HepG2 (cell line): ENCODE data around the gene CARD19. TPM values are rescaled to one million over a fixed set of nuclear protein-coding genes. Genes with fewer than 3 reads are reported as not detected.

Source experiments
- ATAC-seq: fragments of 200-7000 bp; cut with Tn5 transposase; 3 replicates; pipeline ENCODE4 v1.9.1; 2020; ENCODE audit warnings: mild to moderate bottlenecking, moderate library complexity
- BruUV-seq: library from RNA; stranded (reverse); fragments of 400-500 nt; replicated peaks from 2 replicates; lab custom pipeline; 2021; lab: Mats Ljungman, UMichigan
- CTCF ChIA-PET: fragments of 300-600 bp; formaldehyde crosslinking; extraction: SDS; loops from one replicate; lab custom pipeline; 2021; ENCODE audit warnings: low total read pairs, inconsistent platforms, low intra/inter-chr PET ratio; lab: Yijun Ruan, JAX
- POLR2A ChIA-PET: fragments of 350-600 bp; sonication (Branson Sonifier 250); formaldehyde crosslinking; loops from one replicate; lab custom pipeline; 2020; ENCODE audit warnings: antibody characterized with exemption, inconsistent platforms; lab: Yijun Ruan, JAX
- DNase-seq: peaks from one replicate; pipeline ENCODE4 v3.0.0-alpha.2; 2015; ENCODE audit warnings: low spot score
- FAIRE-seq: peaks from 3 replicates; lab custom pipeline; 2011; peaks lifted over from hg19 to GRCh38; lab: Jason Lieb, UNC
- H2AFZ ChIP-seq: one replicate; pipeline ENCODE4 v1.6.1; 2011; ENCODE audit warnings: low read length, inconsistent platforms
- H3K27ac ChIP-seq: fragments of 300-600 bp; 3 replicates; pipeline ENCODE4 v1.8.0; 2011; ENCODE audit warnings: mixed run types, mild to moderate bottlenecking, mixed read lengths, low read length, inconsistent platforms; ENCODE audit not compliant: insufficient read depth; ENCODE audit errors: extremely low read length
- H3K27me3 ChIP-seq, 2 experiments: fragments of 200-600 bp in 1 of 2; 2 replicates in 1 of 2; 3 replicates in 1 of 2; pipeline versions ENCODE4 v1.6.0 to v1.8.0; 2011; ENCODE audit warnings: low read length in 2 of 2, mild to moderate bottlenecking in 2 of 2, moderate library complexity in 2 of 2, inconsistent platforms in 1 of 2; ENCODE audit not compliant: insufficient read depth in 2 of 2, control insufficient read depth in 1 of 2
- H3K36me3 ChIP-seq, 2 experiments: fragments of 200-600 bp in 1 of 2; replicated peaks in 1 of 2; 2 replicates in 1 of 2; 3 replicates in 1 of 2; pipeline versions ENCODE4 v1.5.1 to v1.8.0; 2011; ENCODE audit warnings: low read length in 2 of 2, inconsistent platforms in 1 of 2; ENCODE audit not compliant: insufficient read depth in 2 of 2, control insufficient read depth in 1 of 2
- H3K4me1 ChIP-seq: 2 replicates; pipeline ENCODE4 v1.5.1; 2012; ENCODE audit warnings: low read length, inconsistent platforms; ENCODE audit not compliant: insufficient read depth
- H3K4me2 ChIP-seq: 2 replicates; pipeline ENCODE4 v1.6.0; 2011; ENCODE audit warnings: low read depth, low read length, inconsistent platforms
- H3K4me3 ChIP-seq, 3 experiments: fragments of 200-600 bp in 1 of 3; sonication (generic), shearing (Covaris generic) in 1 of 3; replicated peaks in 1 of 3; 2 replicates each; pipeline ENCODE4 v1.5.1; 2011 to 2016; ENCODE audit warnings: low read length in 3 of 3, inconsistent platforms in 2 of 3, low read depth in 2 of 3, mild to moderate bottlenecking in 2 of 3, control low read depth in 1 of 3, mixed read lengths in 1 of 3; ENCODE audit not compliant: insufficient read depth in 1 of 3
- H3K79me2 ChIP-seq: one replicate; pipeline ENCODE4 v1.6.1; 2011; ENCODE audit warnings: low read length, inconsistent platforms; ENCODE audit not compliant: insufficient read depth
- H3K9ac ChIP-seq: 2 replicates; pipeline ENCODE4 v1.6.0; 2011; ENCODE audit warnings: mild to moderate bottlenecking, low read depth, low read length, inconsistent platforms; ENCODE audit not compliant: insufficient read depth
- H3K9me3 ChIP-seq: 2 replicates; pipeline ENCODE4 v1.5.1; 2012; ENCODE audit warnings: mild to moderate bottlenecking, low read length
- H4K20me1 ChIP-seq: 2 replicates; pipeline ENCODE4 v1.6.0; 2011; ENCODE audit warnings: inconsistent platforms, mild to moderate bottlenecking, low read length, moderate library complexity; ENCODE audit not compliant: insufficient read depth
- AGO2 ChIP-seq: fragments of 200-400 bp; formaldehyde crosslinking; optimal IDR thresholded peaks from 2 replicates; pipeline ENCODE3; 2017; ENCODE audit warnings: mild to moderate bottlenecking, low read depth, low read length, moderate library complexity
- GLMP ChIP-seq: sonication (generic); formaldehyde crosslinking; IDR thresholded peaks from 2 replicates; pipeline ENCODE4 v1.9.0; 2021; ENCODE audit warnings: missing genetic modification reagents, mild to moderate bottlenecking, borderline replicate concordance
- HNRNPK ChIP-seq: fragments of 200-400 bp; formaldehyde crosslinking; IDR thresholded peaks from 2 replicates; pipeline ENCODE4 v1.6.1; 2018; ENCODE audit warnings: low read length, low read depth, moderate library complexity, mild to moderate bottlenecking; ENCODE audit not compliant: poor library complexity, severe bottlenecking
- NCOA2 ChIP-seq: sonication (generic); formaldehyde crosslinking; IDR thresholded peaks from 2 replicates; pipeline ENCODE4 v1.8.0; 2022; ENCODE audit warnings: inconsistent platforms
- NR2F6 ChIP-seq, 2 experiments: IDR thresholded peaks; 2 replicates each; pipeline ENCODE4 v1.6.1; 2016; ENCODE audit warnings: antibody characterized with exemption in 1 of 2, mild to moderate bottlenecking in 1 of 2
- PAXIP1 ChIP-seq: sonication (generic); formaldehyde crosslinking; conservative IDR thresholded peaks from 2 replicates; pipeline ENCODE4 v1.4.0; 2020; ENCODE audit warnings: mild to moderate bottlenecking, missing genetic modification reagents, moderate library complexity
- WGBS: methylation state at CpG from one replicate; pipeline ENCODE4 v1.1.6; 2017; ENCODE audit warnings: low lambda C conversion rate; 5-methylcytosine and 5-hydroxymethylcytosine counted together
- in situ Hi-C: cut with HindIII; loops from 2 replicates; pipeline ENCODE4 v1.10.0; 2017; ENCODE audit warnings: low pct_unique_long_range_greater_than_20kb; ENCODE audit not compliant: extremely low pct_ligation_motif_present
- intact Hi-C: fragments of 100-400 bp; cut with micrococcal nuclease; formaldehyde crosslinking; loops from one replicate; pipeline ENCODE4 v1.10.0; 2022; ENCODE audit not compliant: unreplicated experiment
- polyA plus RNA-seq, 8 experiments: library from polyadenylated mRNA; depleted of rRNA in 3 of 8; stranded (reverse) in 7 of 8; unstranded in 1 of 8; fragments of >200 nt; fragmentation: Illumina TruSeq in 4 of 8; extraction: Trizol in 4 of 8; gene quantifications; 2 replicates each; pipeline versions ENCODE4 v1.2.1 to v1.2.3, GENCODE V29; 2011 to 2016; ENCODE audit warnings: low read depth in 4 of 8, missing spikeins in 1 of 8, mixed read lengths in 1 of 8; ENCODE audit not compliant: insufficient read depth in 1 of 8
- total RNA-seq, 5 experiments: library from RNA; depleted of rRNA; stranded (reverse); fragments of >200 nt; fragmentation: Illumina TruSeq; extraction: Trizol; gene quantifications; 2 replicates each; pipeline ENCODE4 v1.2.3, GENCODE V29; 2016; ENCODE audit warnings: low read depth in 1 of 5

The CARD19 gene
- total and polyA plus RNA-seq, 2 of the 13 experiments (the other 11 are each of a cell fraction or from before 2014, with no cell fraction given): 18.4 to 47.2 TPM

- H4K20me1 ChIP-seq: no peaks in the 10 kb centered on the region
- ChIA-PET CTCF (no interaction called here), POLR2A (interaction anchor here (0.6 to 13.7 kb wide), 6 partner anchors 9 to 479 kb away, joined by 3 to 195 read pairs (median 6); partner anchors contain the start of gene NINJ1)
- H3K27ac ChIP-seq: peak overlapping the region; percentile 63
- peaks cover 36% of the 10 kb centered on the region for H3K4me1 ChIP-seq
- no peaks in the 10 kb centered on the region for H3K27me3 ChIP-seq
- intact Hi-C loops: no loop called here
- ATAC-seq (no peak), DNase-seq (no peak), FAIRE-seq (no peak)
- in situ Hi-C loops: no loop called here
- no peaks in the 10 kb centered on the region for H3K79me2 ChIP-seq
- WGBS: 90% methylated on average over 9 of the region's 11 CpGs
- H3K36me3 ChIP-seq: peaks cover 25 to 40% of the 10 kb centered on the region in 2 experiments; a peak in 4 of 5 replicates
- H2AFZ ChIP-seq: no peak overlapping the region
- no peaks in the 10 kb centered on the region for H3K9me3 ChIP-seq
- BruUV-seq: no TSS peak
- H3K4me3 ChIP-seq: no peak overlapping the region
- no peak overlapping the region for H3K4me2 ChIP-seq
- TF ChIP-seq AGO2 (peak; percentile 79), NR2F6 (IDR thresholded peaks at IDR 0.05) (0 out of 2 replicates have a peak, but pooled peaks have one; percentile 14), NR2F6 (CRISPR knock-in tag; IDR thresholded peaks at IDR 0.05) (no peak), PAXIP1 (CRISPR knock-in tag) (no peak), NCOA2 (CRISPR knock-in tag) (no peak), HNRNPK (peak; percentile 19), GLMP (CRISPR knock-in tag) (no peak)
- no peak overlapping the region for H3K9ac ChIP-seq
These were observed 24.9 kb downstream of the CARD19 start for GRCh38 chr9:93120846-93121315.
